BE2C (cell line): ENCODE measurements around the gene TNRC6A.

ENCODE experiments used
- DNase-seq: peaks from one replicate; pipeline ENCODE4 v3.0.0-alpha.2; 2020
- H3K27me3 ChIP-seq: fragments of 250-450 bp; sonication (Bioruptor Pico); 2 replicates; pipeline ENCODE4 v1.5.1; 2020; ENCODE audit warnings: mild to moderate bottlenecking
- H3K36me3 ChIP-seq: fragments of 250-450 bp; sonication (Bioruptor Pico); 2 replicates; pipeline ENCODE4 v1.5.1; 2020; ENCODE audit warnings: mild to moderate bottlenecking
- H3K4me1 ChIP-seq: fragments of 250-450 bp; sonication (Bioruptor Pico); 2 replicates; pipeline ENCODE4 v1.5.1; 2020
- H3K4me3 ChIP-seq: 2 replicates; pipeline ENCODE4 v1.5.1; 2011; ENCODE audit warnings: low read depth, low read length
- H3K9me3 ChIP-seq: fragments of 250-450 bp; sonication (Bioruptor Pico); 2 replicates; pipeline ENCODE4 v1.5.1; 2020
- CTCF ChIP-seq: IDR thresholded peaks from 2 replicates; pipeline ENCODE4 v1.5.1; 2012; ENCODE audit warnings: mild to moderate bottlenecking, low read depth, low read length

The TNRC6A gene

GRCh38 chr16:24686678-24687077 is 42.8 kb upstream of the TNRC6A start:
- Histone ChIP-seq H3K4me3 (no peak overlapping the region), H3K36me3 (no peaks in the 10 kb centered on the region), H3K4me1 (peaks cover 10% of the 10 kb centered on the region), H3K9me3 (no peaks in the 10 kb centered on the region), H3K27me3 (no peaks in the 10 kb centered on the region)
- TF ChIP-seq CTCF = no peak
- DNase-seq = no peak

- H3K9me3 ChIP-seq = no peaks in the 10 kb centered on the region
- no peaks in the 10 kb centered on the region for H3K27me3 ChIP-seq
- H3K36me3 ChIP-seq = no peaks in the 10 kb centered on the region
- no peak for TF ChIP-seq CTCF
- no peak overlapping the region for H3K4me3 ChIP-seq
- H3K4me1 ChIP-seq = peaks cover 10% of the 10 kb centered on the region
- no peak for DNase-seq
These were observed 41.1 kb upstream of the TNRC6A start for GRCh38 chr16:24688359-24688758.

GRCh38 chr16:24689128-24689527 is 40.3 kb upstream of the TNRC6A start:
- peak; percentile 95 for TF ChIP-seq CTCF
- no peak overlapping the region for H3K4me3 ChIP-seq
- no peaks in the 10 kb centered on the region for H3K36me3 ChIP-seq
- H3K4me1 ChIP-seq = peaks cover 10% of the 10 kb centered on the region
- DNase-seq = peak; percentile 59
- no peaks in the 10 kb centered on the region for H3K27me3 ChIP-seq
- H3K9me3 ChIP-seq = no peaks in the 10 kb centered on the region

- Histone ChIP-seq H3K9me3 (no peaks in the 10 kb centered on the region), H3K4me3 (no peak overlapping the region), H3K27me3 (no peaks in the 10 kb centered on the region), H3K36me3 (no peaks in the 10 kb centered on the region), H3K4me1 (no peaks in the 10 kb centered on the region)
- TF ChIP-seq CTCF = no peak
- no peak for DNase-seq
These were observed 36.6 kb upstream of the TNRC6A start for GRCh38 chr16:24692854-24693253.

- DNase-seq = no peak
- no peaks in the 10 kb centered on the region for H3K27me3 ChIP-seq
- H3K36me3 ChIP-seq = no peaks in the 10 kb centered on the region
- no peaks in the 10 kb centered on the region for H3K9me3 ChIP-seq
- no peak overlapping the region for H3K4me3 ChIP-seq
- no peaks in the 10 kb centered on the region for H3K4me1 ChIP-seq
- TF ChIP-seq CTCF = no peak
These were observed 34.5 kb upstream of the TNRC6A start for GRCh38 chr16:24694931-24695330.

GRCh38 chr16:24696699-24697098 is 32.8 kb upstream of the TNRC6A start:
- no peak for TF ChIP-seq CTCF

More at GRCh38 chr16:24696699-24697098, 32.8 kb upstream of the TNRC6A start:
- no peaks in the 10 kb centered on the region for H3K9me3 ChIP-seq
- DNase-seq = no peak
- no peaks in the 10 kb centered on the region for H3K4me1 ChIP-seq
- H3K4me3 ChIP-seq = no peak overlapping the region
- no peaks in the 10 kb centered on the region for H3K27me3 ChIP-seq
- no peaks in the 10 kb centered on the region for H3K36me3 ChIP-seq
